ENCODE data around the gene ZNF322.

Gene ZNF322

GRCh38 chr6:26598267-26598666 lies 61.3 kb downstream of the ZNF322 start:
- H3K4me3 ChIP-seq (ENCODE audit: low read depth, low read length), result no peak overlapping the region
- TF ChIP-seq CTCF (conservative IDR thresholded peaks at IDR 0.05; ENCODE audit: low read depth, low read length), result no peak
- no peak for DNase-seq (ENCODE audit: low read depth)

- DNase-seq (ENCODE audit: low read depth), result no peak
- peak overlapping the region; percentile 100 for H3K4me3 ChIP-seq (ENCODE audit: low read depth, low read length)
- TF ChIP-seq CTCF (conservative IDR thresholded peaks at IDR 0.05; ENCODE audit: low read depth, low read length), result no peak
Measured at GRCh38 chr6:26597821-26598220, 61.7 kb downstream of the ZNF322 start.

- no peak for DNase-seq (ENCODE audit: low read depth)
- no peak for TF ChIP-seq CTCF (conservative IDR thresholded peaks at IDR 0.05; ENCODE audit: low read depth, low read length)
- peak overlapping the region; percentile 100 for H3K4me3 ChIP-seq (ENCODE audit: low read depth, low read length)
Measured at GRCh38 chr6:26597389-26597766, 62.2 kb downstream of the ZNF322 start.

DNA sequence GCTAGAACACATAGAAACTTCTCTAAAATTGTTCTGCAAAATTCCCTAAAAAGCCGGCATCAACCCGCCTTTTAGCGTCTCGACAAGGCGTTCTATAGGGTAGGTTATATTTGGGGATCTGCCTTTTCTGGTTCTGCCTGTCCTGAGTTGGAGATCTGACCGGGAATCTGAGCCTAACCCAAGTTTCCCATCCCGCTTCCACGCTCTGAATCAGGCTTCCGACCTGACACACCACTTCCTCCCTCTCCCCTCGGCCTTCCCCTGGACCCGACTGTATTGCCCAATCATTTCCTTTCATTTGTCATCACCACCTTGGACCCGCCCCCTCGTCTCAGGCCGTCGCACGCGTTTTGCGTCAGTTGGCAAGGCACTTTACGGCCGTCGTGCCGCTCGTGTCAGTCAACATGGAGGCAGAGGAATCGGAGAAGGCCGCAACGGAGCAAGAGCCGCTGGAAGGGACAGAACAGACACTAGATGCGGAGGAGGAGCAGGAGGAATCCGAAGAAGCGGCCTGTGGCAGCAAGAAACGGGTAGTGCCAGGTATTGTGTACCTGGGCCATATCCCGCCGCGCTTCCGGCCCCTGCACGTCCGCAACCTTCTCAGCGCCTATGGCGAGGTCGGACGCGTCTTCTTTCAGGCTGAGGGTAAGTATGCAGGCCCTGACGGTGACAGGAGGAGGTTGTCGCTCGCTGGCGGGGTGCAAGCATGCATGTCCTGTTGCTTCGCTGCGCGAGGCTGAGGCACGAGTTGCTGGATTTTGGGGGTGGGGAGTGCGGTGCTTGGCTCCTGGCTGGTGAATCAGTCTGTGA lies 62.8 kb downstream of the ZNF322 start, which contains the start of gene ABT1:
TSS of gene ABT1 (plus strand) at position 375 of the 810 bp plus-strand sequence. CDS start at position 405, 30 bp downstream.
- DNase-seq (ENCODE audit: low read depth), result peak; percentile 99
- H3K4me3 ChIP-seq (ENCODE audit: low read depth, low read length), result peak within 1 kb of the TSS; percentile 100
- TF ChIP-seq CTCF (conservative IDR thresholded peaks at IDR 0.05; ENCODE audit: low read depth, low read length), result no peak

DNA sequence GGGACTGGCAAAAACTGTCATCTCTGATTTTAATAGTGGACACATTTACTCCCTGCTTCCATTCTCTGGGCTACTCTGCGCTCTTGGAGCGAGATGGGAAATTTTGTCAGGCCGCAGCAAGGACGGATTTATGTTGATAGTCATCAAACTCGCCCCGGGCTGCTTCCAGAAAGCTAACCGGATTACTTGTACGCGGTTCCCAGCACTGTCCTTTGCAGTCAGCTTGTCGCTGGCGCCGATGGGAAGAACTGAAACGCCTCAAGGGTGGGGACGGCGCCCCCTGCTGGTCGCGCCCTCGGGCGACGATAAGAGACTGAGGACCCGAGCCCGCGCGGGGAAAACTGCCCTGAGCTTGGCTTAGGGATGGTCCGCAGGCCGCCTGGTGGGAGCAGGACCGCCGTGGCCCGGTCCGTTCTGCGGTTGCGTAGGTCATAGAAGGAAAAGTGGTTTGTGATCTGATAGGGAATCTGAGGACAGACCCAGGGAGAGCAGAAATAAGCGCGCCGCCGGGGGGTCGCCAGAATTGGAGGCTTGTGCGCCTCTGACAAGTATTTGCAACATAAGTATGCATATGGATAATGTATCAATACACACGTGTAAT lies 63.8 kb downstream of the ZNF322 start:
- H3K4me3 ChIP-seq (ENCODE audit: low read depth, low read length), result peak overlapping the region; percentile 66
- peak; percentile 87 for DNase-seq (ENCODE audit: low read depth)
- TF ChIP-seq CTCF (conservative IDR thresholded peaks at IDR 0.05; ENCODE audit: low read depth, low read length), result peak; percentile 93

DNA sequence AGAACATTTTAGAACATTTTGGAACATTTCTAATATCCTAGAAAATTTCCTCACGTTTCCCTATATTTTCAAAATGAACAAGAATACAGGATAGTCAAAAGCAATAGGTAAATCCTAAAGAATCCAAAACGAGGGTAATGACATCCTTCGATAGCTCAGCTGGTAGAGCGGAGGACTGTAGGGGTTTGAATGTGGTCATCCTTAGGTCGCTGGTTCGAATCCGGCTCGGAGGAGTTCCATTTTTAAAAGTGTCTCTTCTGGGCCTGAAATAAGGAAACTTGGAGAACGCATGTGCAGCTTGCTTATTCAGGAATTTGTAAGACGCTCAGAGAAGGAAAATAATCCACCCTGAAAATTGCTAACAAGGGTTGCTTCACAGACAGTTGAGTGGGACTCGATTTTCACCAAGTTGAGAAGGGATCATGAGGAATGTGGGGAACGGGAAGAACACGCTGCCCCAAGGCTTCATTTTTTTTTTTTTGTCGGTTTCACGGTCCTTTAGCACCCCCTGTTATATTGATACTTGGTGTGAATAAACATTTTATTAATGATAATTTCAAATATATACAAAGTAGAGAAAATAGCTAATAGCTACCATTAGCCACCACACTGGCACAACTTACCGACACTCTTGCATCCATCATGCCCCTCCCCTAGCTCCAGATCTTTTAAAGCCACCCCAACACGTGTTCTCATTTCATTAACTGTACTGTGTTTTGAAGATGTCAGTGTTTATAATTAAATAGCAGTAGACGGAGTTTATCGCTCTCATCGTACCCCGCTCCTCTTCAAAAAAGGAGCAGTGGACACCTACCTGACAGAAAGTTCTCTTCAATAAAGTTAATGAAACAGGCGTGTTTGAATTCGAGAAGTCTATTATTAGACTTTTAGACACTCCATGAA lies 64.6 kb downstream of the ZNF322 start:
- DNase-seq (ENCODE audit: low read depth), result peak; percentile 81
- no peak for TF ChIP-seq CTCF (conservative IDR thresholded peaks at IDR 0.05; ENCODE audit: low read depth, low read length)
- H3K4me3 ChIP-seq (ENCODE audit: low read depth, low read length), result peak overlapping the region; percentile 66
